ENCODE results near the gene MLIP.
"Not testable (repeated sequence)": the region's sequence is repeated elsewhere in the genome, so short reads cannot be mapped to it uniquely, and the experiment has no call there.

MLIP gene

DNA sequence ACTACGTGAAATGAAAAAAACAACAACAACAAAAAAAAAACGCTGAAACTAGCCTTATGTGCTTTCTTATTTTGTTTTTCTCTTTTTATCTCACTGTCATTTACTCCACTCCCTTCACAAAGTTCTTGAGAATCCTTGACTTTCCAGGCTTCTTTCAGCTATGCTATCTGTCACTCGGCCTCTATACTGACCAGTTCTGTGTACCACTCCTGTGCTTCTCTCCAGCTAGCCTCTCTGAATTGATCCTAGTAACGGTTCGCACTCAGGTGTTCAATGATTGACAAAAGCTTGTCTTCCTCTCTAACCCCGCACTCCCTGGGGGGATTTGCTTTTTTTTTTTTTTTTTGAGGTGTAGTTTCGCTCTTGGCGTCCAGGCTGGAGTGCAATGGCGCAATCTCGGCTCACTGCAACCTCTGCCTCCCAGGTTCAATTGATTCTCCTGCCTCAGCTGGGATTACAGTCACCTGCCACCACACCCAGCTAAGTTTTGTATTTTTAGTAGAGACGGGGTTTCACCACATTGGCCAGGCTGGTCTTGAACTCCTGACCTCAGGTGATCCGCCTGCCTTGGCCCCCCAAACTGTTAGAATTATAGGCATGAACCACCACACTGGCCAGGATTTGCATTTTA lies 31.8 kb downstream of the MLIP start:
- DNase-seq, result no peak

DNA sequence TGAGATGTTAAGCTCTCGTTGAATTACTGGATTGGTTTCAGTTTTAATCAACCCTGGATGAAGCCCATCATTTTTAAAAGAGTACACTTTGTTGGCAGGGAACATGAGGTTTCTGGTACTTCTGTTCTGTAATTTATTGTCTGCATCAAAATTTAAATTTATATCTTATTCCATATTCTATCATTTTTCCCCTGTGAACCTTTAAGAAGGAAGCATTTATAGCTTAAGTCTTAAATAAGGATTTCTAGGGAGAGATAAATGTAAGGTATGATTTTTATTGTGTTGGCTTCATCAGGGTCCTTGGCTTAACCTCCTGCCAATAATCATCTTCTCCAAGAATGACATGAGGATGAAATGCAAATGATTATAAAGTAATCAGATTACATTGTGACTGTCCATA lies 40.6 kb downstream of the MLIP start:
- DNase-seq, result no peak

DNA sequence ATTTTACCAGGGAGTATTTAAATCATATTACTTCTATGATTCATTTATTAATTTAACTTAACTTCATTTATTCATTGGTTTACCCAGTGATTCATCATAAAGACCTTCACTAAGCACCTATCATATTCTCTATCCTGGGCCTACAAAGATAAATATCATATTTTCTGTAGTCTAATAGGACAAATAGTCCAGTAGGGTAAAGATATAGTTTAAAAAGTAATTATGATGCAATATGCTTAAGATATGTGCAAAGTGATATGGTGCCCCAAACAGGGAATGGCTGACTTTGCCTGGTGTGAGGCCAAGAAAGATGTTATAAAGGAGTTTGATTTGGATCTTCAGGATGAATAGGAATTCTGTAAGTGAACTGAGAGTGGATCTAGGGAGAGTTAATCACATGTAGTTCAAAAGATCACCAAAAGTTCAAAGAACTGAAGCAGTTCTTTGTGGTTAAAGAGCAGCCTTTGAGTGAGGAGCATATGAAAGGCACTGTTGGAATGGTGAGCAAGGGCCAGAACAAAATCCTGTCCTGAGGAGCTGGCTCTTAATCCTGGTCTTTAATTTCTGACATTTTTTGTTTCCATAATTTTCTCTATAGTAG lies 45.5 kb downstream of the MLIP start:
- DNase-seq, result no peak

DNA sequence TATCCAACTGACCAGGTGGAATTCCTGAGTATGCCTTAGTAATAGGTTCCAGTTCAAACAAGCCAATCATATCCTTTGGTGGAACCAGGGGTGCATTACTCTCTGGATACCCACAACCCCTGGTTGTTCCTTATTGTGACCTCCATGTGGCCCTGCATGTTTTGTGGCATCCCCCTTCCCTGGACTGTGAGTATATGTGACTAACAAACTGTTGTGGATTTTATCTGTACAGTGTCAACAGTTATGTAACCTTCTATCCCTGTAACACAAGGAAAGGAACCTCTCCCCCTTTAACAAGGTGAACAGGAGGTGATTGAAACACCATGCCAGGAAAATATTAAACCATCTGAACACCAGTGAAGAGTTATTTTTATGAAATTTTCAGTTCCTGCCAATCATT lies 46.2 kb downstream of the MLIP start:
- no peak for DNase-seq

DNA sequence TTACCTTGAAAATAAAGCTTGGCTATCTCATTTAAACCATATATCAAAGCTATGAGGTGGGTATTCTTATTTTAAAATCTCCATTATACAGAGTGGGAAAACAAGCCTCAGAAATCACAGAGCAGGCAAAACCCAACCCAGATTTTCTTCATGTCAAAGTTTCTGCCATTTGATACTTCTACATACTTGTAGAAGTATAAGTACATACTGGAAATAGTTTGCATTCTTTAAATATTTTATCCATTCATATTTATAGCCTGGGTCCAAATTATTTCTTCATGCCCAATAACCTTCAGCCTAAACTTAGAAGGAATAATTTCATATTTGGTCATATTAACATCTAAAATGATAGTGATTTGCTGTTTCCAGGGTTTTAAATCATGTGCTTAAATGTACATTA lies 61.8 kb downstream of the MLIP start:
- DNase-seq, result no peak

DNA sequence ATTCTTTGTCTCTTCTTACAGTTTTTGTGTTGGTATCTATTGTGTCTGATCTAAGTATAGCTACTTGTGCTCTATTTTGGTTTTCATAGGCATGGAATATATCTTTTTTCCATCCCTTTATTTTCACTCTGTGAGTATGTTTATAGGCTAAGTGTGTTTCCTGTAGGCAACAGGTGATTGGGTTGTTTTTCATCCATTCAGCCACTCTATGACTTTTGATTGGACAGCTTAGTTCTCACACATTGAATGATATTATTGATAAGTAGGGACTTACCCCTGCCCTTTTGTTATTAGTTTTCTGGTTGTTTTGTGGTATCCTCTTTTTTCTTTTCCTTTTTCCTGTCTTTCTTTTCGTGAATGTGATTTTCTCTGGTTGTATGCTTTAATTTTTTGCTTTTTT lies 67.9 kb downstream of the MLIP start:
- no peak for DNase-seq

DNA sequence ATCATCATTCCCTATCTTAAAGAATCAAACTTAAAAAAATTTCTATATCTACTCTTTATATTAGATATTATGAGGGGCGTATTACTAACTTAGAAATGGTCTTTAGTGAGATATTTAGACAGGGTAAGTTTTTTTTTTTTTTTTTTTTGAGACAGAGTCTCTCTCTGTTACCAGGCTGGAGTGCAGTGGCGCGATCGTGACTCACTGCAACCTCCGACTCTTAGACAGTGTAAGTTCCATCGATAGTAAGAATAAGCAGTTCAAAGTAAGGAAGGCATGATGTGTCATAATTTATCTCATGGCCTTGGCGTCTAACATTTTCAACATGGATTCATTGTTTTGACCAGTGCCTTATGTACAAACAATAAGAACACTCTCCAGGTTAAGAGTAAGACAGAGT lies 72.4 kb downstream of the MLIP start:
- no peak for DNase-seq

DNA sequence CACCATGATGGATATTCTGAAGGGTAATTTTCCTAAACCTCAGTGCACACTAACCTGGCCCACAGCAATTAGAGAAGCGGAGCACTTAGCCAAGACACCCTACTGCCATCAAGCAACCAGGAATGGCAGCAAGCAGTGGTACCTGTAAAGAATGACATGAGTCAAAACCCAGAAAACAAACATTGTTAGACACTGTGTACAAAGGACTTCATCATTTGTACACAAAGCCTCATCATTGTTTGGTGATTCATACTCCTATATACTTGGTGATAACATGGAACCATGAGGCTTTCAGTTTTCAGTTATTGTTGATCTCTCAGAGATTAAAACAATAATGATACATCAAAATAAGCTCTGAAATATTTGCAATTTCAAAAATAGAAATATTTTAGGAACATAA lies 74.6 kb downstream of the MLIP start:
- no peak for DNase-seq

DNA sequence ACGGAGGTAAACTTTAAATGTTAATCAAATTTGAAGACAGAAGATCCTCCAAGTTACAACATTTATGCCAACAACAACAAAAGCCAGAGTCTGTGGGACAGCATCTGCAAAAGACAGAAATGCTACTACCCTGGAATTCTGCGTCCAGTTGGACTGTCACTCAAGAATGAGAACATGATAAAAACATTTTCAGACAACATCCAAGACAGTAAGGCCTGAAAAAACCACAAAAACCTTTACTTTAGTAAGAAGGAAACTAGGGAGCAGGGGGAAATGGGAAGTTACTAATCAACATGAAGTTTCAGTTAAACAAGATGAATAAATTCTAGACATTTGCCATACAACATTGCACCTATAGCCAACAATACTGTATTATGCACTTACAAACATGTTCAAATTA lies 77.6 kb downstream of the MLIP start:
- DNase-seq, result no peak

DNA sequence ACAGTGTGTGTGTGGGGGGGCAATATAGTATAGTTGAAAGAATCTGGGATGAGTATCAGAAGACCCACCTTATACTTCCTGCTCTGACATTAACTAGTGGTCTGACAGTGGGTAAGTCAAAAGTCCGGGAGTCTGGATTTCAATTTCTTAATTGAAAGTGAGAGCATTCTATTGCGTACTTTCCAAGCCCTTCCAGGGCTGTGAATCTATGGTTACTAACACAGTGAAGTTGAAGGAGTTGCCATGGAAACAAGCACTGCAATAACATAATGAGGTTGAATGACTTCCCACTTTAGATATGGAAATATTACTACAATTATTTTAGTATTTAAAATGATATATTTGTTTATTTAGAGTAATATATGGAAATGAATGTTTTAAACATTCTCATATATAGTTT lies 80.2 kb downstream of the MLIP start:
- peak; percentile 1 to 42 for DNase-seq

DNA sequence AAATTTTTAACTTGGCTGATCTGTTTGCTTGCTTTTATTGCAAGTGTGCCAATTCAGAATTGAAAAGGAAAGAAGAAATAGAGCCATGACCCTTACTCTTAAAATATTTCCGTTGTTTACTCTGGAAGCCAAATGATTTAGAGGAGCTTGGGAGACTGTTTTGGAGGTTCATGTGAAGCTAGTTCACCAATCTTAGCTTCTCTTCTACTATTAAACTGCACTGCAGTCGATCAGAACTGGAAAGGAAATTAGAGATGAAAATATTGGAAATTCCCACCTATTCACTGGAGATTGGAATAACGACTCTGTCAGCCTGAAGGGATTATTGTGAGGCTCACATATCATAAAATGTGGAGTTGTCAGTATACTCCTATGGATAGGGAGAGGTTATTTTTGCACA lies 81.8 kb downstream of the MLIP start:
- DNase-seq, result no peak

DNA sequence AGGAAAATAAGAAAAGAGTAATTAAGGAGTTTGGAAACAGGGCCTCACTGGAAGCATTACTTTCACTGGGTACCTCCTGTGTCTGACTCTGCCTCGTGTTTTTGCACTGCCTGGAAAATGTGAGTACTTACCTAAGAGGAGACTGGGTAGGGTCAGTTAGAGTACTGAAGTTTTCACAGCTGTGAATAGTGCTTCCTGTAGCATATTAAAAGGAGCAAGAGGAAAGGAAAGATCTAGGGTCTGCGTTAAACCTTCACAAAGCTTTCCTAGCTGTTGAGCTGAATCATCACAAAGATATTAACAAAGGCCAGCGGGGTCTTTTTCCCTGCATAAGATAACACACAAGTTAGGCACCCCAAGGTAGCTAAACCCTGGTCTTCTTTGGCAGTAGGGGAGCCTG lies 82.3 kb downstream of the MLIP start:
- no peak for DNase-seq

DNA sequence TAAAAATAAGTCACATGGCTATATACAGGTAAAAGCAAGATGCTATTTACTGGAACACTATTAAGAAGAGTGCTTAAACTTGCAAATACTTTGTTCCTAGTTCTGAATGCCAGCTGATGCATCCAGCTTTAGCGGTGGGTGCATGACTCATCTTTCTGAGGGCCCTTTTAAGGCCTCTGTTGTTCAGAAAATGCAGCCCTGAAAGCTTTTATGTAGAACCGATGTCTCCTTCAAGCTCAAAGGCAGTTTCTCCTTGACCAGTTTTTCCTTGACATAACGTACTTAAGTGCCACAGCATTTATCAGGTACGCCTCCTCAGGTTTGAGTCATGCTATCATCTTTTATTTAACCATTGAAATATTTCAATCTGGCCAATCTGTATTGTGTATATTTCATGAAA lies 82.8 kb downstream of the MLIP start:
- no peak for DNase-seq

DNA sequence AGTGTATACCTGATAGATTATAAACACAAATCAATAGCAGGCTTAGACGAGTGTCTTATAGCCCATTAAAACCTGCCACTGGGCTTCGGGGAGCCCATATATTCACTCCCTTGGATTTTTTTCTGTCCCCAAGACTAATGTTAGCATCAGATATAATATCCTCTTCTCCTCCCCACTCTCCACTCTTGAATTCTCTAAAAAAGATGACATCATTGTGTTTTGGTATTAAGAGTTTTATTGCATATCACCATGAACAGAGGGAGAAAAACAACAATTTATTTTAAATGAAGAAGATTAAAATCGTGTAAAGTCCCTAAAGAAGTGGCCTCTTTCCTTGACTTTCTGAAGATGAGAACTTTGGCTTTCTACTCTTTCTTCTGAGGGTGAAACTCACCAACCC lies 84.4 kb downstream of the MLIP start:
- DNase-seq, result no peak

DNA sequence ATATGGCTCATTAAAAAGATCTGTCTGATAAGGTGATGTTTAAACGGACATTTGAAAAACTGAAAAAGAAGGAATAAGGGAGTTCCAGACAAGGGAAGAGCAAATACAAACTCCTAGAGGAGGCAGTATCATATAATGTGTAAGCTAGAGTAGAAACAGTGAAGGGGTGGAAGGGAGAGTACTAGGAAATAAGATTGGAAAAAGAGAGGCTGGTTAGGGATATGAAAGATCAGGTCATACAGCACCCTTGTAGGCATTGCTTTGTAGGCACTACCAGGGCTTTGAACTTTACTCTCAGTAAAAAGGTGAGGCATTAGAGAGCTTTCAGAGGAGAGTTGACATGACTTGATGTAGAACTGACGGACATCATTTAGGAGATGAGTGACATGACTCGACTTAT lies 85.7 kb downstream of the MLIP start:
- DNase-seq, result no peak

DNA sequence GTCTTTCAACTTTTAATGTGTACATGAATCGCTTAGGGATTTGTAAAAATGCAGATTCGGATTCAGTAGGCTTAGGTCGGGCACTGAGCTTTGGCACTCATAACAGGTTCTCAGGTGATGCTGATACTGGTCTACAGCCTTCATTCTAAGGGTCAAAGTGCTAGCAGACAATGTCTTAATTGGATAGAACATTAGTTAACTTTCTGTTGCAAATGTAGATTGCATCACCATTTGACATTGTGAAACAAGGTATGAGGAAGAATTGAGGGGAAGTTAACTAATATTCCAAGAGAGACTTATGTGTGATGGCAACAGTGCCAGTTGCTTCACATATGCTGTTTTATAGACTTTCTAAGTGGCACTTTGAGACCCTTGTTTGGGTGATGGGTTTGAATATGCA lies 86.9 kb downstream of the MLIP start:
- DNase-seq, result no peak

DNA sequence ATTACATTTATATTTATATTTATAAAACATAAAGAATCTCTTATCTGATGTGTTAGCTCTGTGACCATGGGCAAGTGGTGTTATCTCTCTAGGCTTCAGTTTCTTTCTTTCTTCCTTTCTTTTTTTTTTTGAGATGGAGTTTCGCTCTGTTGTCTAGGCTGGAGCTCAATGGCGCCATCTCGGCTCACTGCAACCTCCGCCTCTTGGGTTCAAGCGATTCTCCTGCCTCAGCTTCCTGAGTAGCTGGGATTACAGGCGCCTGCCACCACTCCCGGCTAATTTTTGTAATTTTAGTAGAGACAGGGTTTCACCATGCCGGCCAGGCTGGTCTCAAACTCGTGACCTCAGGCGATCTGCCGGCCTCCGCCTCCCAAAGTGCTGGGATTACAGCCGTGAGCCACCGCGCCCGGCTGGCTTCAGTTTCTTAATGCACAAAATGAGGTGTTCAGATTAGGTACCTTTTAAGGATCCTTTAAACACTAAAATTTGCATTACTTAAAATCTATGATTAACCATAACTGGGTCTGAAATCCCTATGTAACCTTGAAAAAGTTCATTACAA lies 92.3 kb downstream of the MLIP start:
- DNase-seq, result not testable (repeated sequence)

DNA sequence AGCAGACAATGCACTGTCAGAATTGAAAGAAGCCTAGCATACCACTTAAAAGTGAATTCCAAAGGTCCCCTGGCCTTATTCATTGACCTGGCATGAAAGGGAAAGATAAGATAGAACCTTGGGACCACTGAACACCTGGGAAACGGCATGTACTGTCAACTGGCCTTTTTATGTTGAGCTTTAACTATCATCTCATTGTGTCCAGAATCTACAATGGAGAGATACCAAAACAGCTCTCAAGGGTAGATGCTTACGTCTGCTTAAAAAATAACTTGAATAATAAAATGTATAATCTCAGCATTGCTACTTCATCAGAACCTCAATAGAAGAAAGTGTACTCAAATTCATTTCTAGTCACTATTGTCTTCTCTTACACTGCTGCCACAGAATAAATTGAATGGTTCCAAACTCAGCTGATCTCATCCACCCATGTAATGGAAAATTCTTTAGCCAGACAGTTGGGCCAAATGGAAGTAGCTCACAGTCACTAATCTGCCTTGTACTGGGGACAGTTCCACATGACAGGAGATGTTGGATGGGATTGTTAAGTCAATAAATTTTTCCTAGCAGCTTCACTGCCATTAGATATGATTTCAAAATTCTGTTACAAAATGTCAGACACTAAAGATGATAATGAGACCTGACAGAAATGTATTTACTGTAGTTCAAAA lies 93.8 kb downstream of the MLIP start:
- DNase-seq, result peak; percentile 76 to 92

DNA sequence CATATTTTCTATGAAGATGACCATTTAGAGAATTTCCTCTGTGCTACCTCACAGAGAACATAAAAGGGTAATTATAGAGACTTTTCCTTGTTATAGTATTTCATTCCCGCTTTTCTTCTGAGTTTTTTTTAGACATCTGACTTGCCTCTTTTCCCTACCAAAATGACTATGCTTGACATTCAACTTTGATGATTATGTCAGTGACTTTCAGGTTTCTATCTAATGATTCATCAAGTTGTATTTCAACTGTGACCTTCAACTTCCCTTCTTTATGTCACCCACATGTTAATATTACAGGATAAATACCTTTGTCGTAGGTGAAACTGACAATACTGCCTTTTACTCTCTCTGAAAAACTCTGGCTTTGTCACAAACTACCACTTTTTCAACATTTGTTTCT lies 95.3 kb downstream of the MLIP start:
- DNase-seq, result no peak

DNA sequence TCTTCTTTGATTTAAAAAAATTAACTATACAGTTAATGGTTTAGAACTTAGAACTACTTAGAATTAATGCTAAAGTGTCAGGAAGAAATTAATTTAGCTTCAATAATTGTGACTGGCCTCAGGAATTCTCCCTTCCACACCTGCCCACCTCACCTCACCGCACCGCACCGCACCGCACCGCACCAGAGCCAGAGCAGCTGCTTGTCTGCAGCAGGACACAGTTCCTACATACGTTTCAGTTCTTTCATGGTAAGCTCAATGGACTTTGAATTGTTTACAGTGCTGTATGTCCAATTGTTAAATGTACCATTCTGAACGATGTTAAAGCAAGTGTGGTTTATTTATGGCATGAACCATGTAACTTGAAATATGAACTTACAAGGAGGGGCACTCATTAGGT lies 98.7 kb downstream of the MLIP start:
- not testable (repeated sequence) for DNase-seq

DNA sequence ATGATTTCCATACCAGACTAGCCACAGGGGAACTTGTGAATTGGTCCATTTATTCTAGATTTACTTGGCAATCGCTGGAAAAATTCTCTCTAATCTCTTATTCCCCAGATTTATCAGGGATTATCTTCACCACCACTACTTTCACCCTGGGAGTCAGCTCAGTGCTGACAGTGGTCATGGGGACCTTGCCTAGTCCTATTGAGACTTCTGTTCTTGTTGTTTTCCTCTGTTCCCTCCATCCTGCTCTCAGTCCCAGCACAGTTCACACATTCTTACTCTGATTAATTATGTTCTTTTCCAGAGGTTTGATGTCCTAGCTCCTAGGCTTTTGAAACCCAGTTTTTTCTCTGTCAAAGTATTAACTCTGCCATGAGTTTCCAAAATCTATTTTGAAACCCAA lies 103.0 kb downstream of the MLIP start:
- DNase-seq, result peak in 1 of 2 experiments; percentile 5

DNA sequence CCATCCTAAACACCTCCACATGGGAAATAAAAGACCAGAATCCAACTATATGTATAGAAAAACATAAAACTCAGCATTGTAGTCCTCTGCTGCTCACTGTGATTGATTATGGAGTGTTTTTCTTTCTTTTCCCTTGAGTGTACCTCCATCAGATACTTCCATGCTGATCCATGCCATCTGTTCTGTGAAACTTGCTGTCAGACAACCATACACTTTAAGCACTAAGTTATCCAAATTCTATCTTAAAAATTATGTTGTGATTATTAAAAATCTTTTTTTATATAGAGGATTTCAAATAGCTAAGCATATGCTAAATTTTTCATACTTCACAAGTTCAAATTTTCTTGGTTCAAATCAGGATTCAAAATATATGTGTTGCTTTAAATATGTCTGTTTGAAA lies 105.1 kb downstream of the MLIP start:
- no peak for DNase-seq

DNA sequence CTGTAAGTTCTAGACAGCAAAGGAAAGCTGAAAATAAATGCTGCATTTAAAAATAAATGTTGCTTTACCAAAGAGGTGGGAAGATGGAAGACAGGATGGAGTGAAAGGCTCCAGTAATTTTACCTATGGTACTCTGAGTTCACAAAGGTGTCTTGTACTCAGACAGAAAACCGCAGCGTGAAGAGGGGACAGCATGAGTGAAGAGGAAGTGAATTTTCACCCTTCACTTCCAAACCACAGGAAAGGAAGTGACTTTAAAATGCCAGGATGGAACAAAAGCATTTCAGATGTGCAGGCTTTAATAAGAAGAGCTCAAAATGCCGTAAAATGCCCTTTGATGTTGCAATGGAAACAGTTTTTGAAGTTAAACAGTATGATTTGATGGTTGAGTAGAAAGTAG lies 105.8 kb downstream of the MLIP start:
- DNase-seq, result no peak

DNA sequence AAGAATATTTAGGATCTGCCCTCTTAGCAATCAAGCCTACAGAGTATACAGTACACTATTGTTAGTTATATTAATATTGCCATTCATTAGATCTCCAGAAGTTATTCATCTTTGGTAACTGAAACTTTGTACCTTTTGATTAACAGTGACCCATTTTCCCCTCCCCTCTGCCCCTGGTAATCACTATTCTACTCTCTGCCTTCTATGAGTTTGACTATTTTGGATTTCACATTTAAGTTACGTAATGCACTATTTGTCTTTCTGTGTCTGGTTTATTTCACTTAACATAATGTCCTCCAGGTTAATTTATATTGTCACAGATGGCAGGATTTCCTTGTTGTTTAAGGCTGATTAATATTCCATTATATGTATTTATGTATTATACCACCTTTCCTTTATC lies 111.0 kb downstream of the MLIP start:
- no peak for DNase-seq

DNA sequence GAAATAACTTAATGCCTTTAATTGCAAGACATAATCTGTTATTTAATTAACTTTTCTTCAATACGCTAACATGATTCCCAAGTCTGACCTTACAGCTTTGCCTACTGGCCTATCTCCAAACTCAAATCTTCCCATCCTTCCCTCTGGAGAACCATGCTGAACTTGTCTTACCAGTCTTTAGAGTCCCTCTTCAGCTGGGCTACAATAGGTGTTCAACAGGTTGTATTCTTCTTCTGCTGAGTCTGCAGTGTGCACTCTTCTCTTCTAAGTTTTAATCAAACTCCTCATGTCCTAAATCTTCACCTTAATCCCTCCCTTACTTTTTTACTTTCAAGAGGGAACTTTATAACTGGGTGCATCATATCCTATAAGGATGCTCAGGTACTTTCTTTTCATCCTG lies 121.5 kb downstream of the MLIP start:
- no peak for DNase-seq
